ENCODE measurements around the gene ZNF423. TPM values are rescaled to one million over a fixed set of nuclear protein-coding genes. Genes with fewer than 3 reads are reported as not detected.

Gene ZNF423
- total RNA-seq, 1 donor from 2014 or later: 10.7 TPM

- DNase-seq (no peak), ATAC-seq (no peak)
- Histone ChIP-seq H3K4me1 (peaks cover 19% of the 10 kb centered on the region), H3K27ac (peak overlapping the region; percentile 82), H3K4me3 (peak overlapping the region; percentile 73), H3K36me3 (no peaks in the 10 kb centered on the region), H3K27me3 (ENCODE audit: low read depth) (peaks cover 22% of the 10 kb centered on the region), H3K9me3 (no peaks in the 10 kb centered on the region)
- intact Hi-C loops (cut with DNase I): no loop called here
- no peak for TF ChIP-seq CTCF (IDR thresholded peaks at IDR 0.05)
These were observed 3.4 kb upstream of the ZNF423 start for GRCh38 chr16:49859125-49859811.

DNA sequence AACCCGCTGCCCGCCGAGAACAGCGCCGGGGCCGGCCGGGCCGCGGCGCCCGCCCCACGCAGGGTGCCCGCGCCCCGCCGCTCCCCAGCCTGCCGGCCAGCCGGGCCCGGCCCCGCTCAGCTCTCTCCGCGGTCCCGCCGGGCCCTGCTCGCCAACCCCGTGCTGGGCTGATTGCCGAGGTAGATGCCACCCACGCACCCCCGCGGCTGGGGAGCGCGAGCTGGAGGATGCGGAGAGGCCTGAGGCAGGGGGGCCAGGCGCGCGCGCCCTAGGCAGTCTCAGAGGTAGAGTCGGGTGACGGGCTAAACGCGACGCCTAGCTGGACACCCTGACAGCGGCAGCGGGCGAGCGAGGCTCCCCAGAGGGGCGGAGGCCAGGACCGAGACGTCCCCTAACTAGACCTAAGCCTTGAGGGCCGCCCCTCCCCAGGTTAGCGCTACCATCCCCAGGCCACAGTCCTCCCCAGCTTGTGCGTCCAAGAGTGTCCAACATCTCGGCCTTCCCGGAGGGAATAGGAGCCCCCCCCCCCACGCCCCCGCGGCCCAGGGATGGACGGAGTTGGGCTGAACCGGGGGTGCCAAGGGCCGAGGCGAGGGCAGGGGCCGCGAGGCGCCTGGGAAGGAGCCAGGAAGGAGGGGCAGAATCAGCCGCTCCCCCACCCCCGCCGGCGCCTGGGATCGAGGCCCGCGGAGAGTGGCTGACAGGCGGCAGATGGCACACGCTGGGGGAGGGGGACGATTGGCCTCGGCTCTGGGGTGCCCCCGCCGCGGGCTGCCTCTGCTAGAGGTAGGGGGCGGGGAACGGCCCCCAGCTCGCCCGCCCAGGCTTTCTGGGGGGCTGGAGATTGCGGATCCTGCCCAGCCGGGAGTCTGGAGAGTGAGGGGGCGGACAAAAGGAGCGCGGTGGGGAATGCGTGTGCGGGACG is 2.5 kb upstream of the ZNF423 start:
- DNase-seq (no peak), ATAC-seq (peak; percentile 5 to 15)
- intact Hi-C loops (cut with DNase I): no loop called here
- Histone ChIP-seq H3K9me3 (no peaks in the 10 kb centered on the region), H3K27me3 (ENCODE audit: low read depth) (peaks cover 23% of the 10 kb centered on the region), H3K27ac (peak overlapping the region; percentile 82), H3K4me1 (peaks cover 25% of the 10 kb centered on the region), H3K36me3 (no peaks in the 10 kb centered on the region), H3K4me3 (peak overlapping the region; percentile 73)
- TF ChIP-seq CTCF (IDR thresholded peaks at IDR 0.05): no peak

GRCh38 chr16:49857423-49858181 is 1.7 kb upstream of the ZNF423 start:
- DNase-seq (no peak), ATAC-seq (peak; percentile 24 to 28)
- Histone ChIP-seq H3K27me3 (ENCODE audit: low read depth) (peaks cover 23% of the 10 kb centered on the region), H3K9me3 (no peaks in the 10 kb centered on the region), H3K4me1 (peaks cover 33% of the 10 kb centered on the region), H3K27ac (peak overlapping the region; percentile 82), H3K36me3 (no peaks in the 10 kb centered on the region), H3K4me3 (peak overlapping the region; percentile 73)
- TF ChIP-seq CTCF (IDR thresholded peaks at IDR 0.05): peak; percentile 86
- intact Hi-C loops (cut with DNase I): no loop called here

GRCh38 chr16:49856672-49857330 is 889 bp upstream of the ZNF423 start:
- no peaks in the 10 kb centered on the region for H3K9me3 ChIP-seq
- peaks cover 34% of the 10 kb centered on the region for H3K4me1 ChIP-seq
- peak overlapping the region; percentile 73 for H3K4me3 ChIP-seq
- intact Hi-C loops (cut with DNase I): no loop called here
- DNase-seq: peak; percentile 75
- H3K27me3 ChIP-seq (ENCODE audit: low read depth): peaks cover 23% of the 10 kb centered on the region
- no peaks in the 10 kb centered on the region for H3K36me3 ChIP-seq
- H3K27ac ChIP-seq: peak overlapping the region; percentile 88
- peak; percentile 32 for TF ChIP-seq CTCF (IDR thresholded peaks at IDR 0.05)
- ATAC-seq: peak; percentile 64 to 66
